Activated CD4-positive, alpha-beta memory T cell treated with anti-CD3 and anti-CD28 coated beads for 36 hours (primary cell): Measurements from ENCODE around the gene HIPK2. TPM values are rescaled to one million over a fixed set of nuclear protein-coding genes. Genes with fewer than 3 reads are reported as not detected.

Source experiments
- CTCF ChIA-PET: fragments of 350-600 bp; sonication (Branson Sonifier 250); formaldehyde crosslinking; loops from one replicate; lab custom pipeline; 2021; ENCODE audit warnings: antibody characterized with exemption, inconsistent platforms; lab: Charles Lee
- POLR2A ChIA-PET: fragments of 350-600 bp; sonication (Branson Sonifier 250); formaldehyde crosslinking; loops from one replicate; lab custom pipeline; 2021; ENCODE audit warnings: antibody characterized with exemption; lab: Charles Lee
- DNase-seq: peaks from one replicate; pipeline ENCODE4 v3.0.0-alpha.2; 2020
- H3K27ac Mint-ChIP-seq: one replicate; pipeline ENCODE4 v1.8.0; 2021; ENCODE audit warnings: mixed read lengths
- H3K27me3 Mint-ChIP-seq: one replicate; pipeline ENCODE4 v1.8.0; 2021; ENCODE audit warnings: mixed read lengths
- H3K36me3 Mint-ChIP-seq: one replicate; pipeline ENCODE4 v1.8.0; 2021; ENCODE audit warnings: mixed read lengths
- H3K4me1 Mint-ChIP-seq: one replicate; pipeline ENCODE4 v1.8.0; 2021; ENCODE audit warnings: low read depth, mixed read lengths
- H3K4me3 Mint-ChIP-seq: one replicate; pipeline ENCODE4 v1.8.0; 2021; ENCODE audit warnings: mild to moderate bottlenecking, mixed read lengths
- H3K9me3 Mint-ChIP-seq: one replicate; pipeline ENCODE4 v1.8.0; 2021; ENCODE audit warnings: mixed read lengths
- intact Hi-C: fragments of 100-400 bp; cut with micrococcal nuclease; formaldehyde crosslinking; loops from one replicate; pipeline ENCODE4 v1.15.1; 2023
- total RNA-seq, 2 experiments: library from RNA; stranded (reverse); gene quantifications; one replicate each; pipeline ENCODE4 v1.2.3, GENCODE V29; 2021

Gene HIPK2
- total RNA-seq = 10 to 100 TPM; 18.9 to 19.1 TPM

- peak; percentile 74 for DNase-seq
- H3K9me3 Mint-ChIP-seq = no peaks in the 10 kb centered on the region
- ChIA-PET CTCF (interaction anchor here (0.6 to 1.9 kb wide), 5 partner anchors 130 to 137 kb away, joined by 3 to 6 read pairs (median 4); no protein-coding TSS in a partner anchor), POLR2A (interaction anchor here (0.6 to 1.4 kb wide), 5 partner anchors 29 to 138 kb away, joined by 3 to 5 read pairs (median 4); no protein-coding TSS in a partner anchor)
- peak within 1 kb of the TSS; percentile 90 for H3K27ac Mint-ChIP-seq
- H3K4me3 Mint-ChIP-seq = peak within 1 kb of the TSS; percentile 95
- H3K36me3 Mint-ChIP-seq = no peaks in the 10 kb centered on the region
- H3K4me1 Mint-ChIP-seq = peaks cover 36% of the 10 kb centered on the region
- intact Hi-C loops = loop anchor here (1.0 to 10.0 kb wide), 4 partner anchors 51 to 423 kb away; partner anchors contain the start of genes KDM7A, LUC7L2, PARP12 and TBXAS1
- peaks cover 15% of the 10 kb centered on the region for H3K27me3 Mint-ChIP-seq
Measured at GRCh38 chr7:139777948-139778841, at the start of gene HIPK2. Gene HIPK2 (minus strand): TSS chr7:139777998. CDS start chr7:139777623, 375 bp downstream.

DNA sequence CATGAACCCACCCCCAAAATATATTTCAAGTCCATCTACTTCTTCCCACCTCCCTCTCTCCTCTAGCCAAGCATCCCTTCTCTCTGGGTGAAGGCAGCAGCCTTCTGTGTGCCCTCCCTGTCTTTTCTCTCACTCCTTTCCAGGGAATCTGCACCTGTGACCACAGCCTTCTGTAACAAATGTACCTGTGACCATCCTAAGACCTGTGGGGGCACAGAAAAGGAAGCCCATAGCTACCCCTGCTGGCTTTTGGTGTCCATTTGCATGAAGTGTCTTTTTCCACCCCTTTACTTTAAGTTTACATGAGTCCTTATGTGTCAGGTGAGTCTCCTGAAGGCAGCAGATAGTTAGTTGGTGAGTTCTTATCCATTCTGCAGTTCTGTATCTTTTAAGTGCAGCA, 49.2 kb upstream of the HIPK2 start:
- H3K4me1 Mint-ChIP-seq = peaks cover 28% of the 10 kb centered on the region
- intact Hi-C loops = loop anchor here (1.0 to 5.0 kb wide), 3 partner anchors 50 to 181 kb away; no protein-coding TSS in a partner anchor
- H3K27me3 Mint-ChIP-seq = peaks cover 4% of the 10 kb centered on the region
- H3K27ac Mint-ChIP-seq = no peak overlapping the region
- ChIA-PET POLR2A (interaction anchor here (0.6 kb wide), 1 partner anchor 471 kb away, joined by 4 read pairs; no protein-coding TSS in a partner anchor), CTCF (interaction anchor here (2.8 kb wide), 1 partner anchor 181 kb away, joined by 19 read pairs; no protein-coding TSS in a partner anchor)
- no peaks in the 10 kb centered on the region for H3K9me3 Mint-ChIP-seq
- DNase-seq = peak; percentile 18
- no peak overlapping the region for H3K4me3 Mint-ChIP-seq
- H3K36me3 Mint-ChIP-seq = no peaks in the 10 kb centered on the region

- ChIA-PET CTCF (interaction anchor here (2.8 kb wide), 1 partner anchor 179 kb away, joined by 19 read pairs; no protein-coding TSS in a partner anchor), POLR2A (no interaction called here)
- Mint-ChIP-seq H3K36me3 (no peaks in the 10 kb centered on the region), H3K4me1 (peaks cover 22% of the 10 kb centered on the region), H3K9me3 (no peaks in the 10 kb centered on the region), H3K27ac (no peak overlapping the region), H3K27me3 (peaks cover 4% of the 10 kb centered on the region), H3K4me3 (no peak overlapping the region)
- no peak for DNase-seq
- intact Hi-C loops = loop anchor here (5.0 kb wide), 2 partner anchors 52 to 177 kb away; no protein-coding TSS in a partner anchor
Measured at GRCh38 chr7:139825666-139826290, 48.0 kb upstream of the HIPK2 start.

- Mint-ChIP-seq H3K27me3 (peaks cover 4% of the 10 kb centered on the region), H3K9me3 (no peaks in the 10 kb centered on the region), H3K36me3 (no peaks in the 10 kb centered on the region), H3K27ac (no peak overlapping the region), H3K4me1 (peaks cover 7% of the 10 kb centered on the region), H3K4me3 (no peak overlapping the region)
- DNase-seq = no peak
- ChIA-PET POLR2A (no interaction called here), CTCF (interaction anchor here (0.6 kb wide), 1 partner anchor 253 kb away, joined by 4 read pairs; no protein-coding TSS in a partner anchor)
- intact Hi-C loops = no loop called here
Measured at GRCh38 chr7:139823959-139824521, 46.2 kb upstream of the HIPK2 start.

GRCh38 chr7:139822855-139823254, 45.1 kb upstream of the HIPK2 start:
- DNase-seq = no peak
- CTCF ChIA-PET = no interaction called here
- no peak overlapping the region for H3K4me3 Mint-ChIP-seq
- POLR2A ChIA-PET = interaction anchor here (0.5 kb wide), 1 partner anchor 12 kb away, joined by 3 read pairs; no protein-coding TSS in a partner anchor
- peaks cover 4% of the 10 kb centered on the region for H3K27me3 Mint-ChIP-seq
- no peaks in the 10 kb centered on the region for H3K36me3 Mint-ChIP-seq
- H3K4me1 Mint-ChIP-seq = no peaks in the 10 kb centered on the region
- intact Hi-C loops = no loop called here
- H3K9me3 Mint-ChIP-seq = no peaks in the 10 kb centered on the region
- H3K27ac Mint-ChIP-seq = no peak overlapping the region

DNA sequence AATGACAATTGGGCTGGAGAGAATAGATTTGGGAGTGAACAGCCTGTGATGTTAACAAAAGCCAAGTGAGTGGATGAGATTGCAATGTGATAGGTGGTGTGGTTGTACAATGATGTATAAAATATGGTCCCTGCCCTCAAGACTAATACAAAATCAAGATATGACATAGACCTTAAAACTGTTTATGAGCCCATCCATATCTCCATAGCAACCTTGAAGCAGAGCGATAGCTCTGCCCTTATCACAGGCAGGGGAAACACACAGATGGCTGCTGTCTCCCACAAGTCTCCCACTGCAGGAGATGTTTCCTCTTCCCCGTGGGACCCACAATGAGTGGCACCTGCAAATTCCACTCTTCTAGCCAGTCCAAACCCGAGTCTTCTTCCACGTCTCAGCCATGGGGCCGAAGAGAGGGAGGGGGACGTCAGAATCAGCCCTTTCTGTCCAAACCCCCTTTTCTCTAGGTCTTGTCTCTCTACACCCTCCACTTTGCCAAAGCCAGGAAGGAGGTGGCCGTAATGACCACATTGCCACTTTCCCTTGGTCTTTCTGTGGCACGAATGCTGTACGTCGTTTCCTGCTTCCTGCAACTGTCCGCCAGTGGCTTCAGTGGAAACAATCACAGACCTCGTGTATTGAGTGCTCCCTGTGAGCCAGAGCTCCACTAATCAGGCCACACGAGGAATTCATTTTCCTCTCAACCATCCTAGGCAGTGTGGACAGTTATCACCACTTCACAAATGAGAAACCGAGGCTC, 43.7 kb upstream of the HIPK2 start:
- ChIA-PET POLR2A (no interaction called here), CTCF (no interaction called here)
- no peaks in the 10 kb centered on the region for H3K4me1 Mint-ChIP-seq
- peaks cover 7% of the 10 kb centered on the region for H3K9me3 Mint-ChIP-seq
- no peak overlapping the region for H3K27ac Mint-ChIP-seq
- no peak for DNase-seq
- H3K36me3 Mint-ChIP-seq = no peaks in the 10 kb centered on the region
- intact Hi-C loops = no loop called here
- no peak overlapping the region for H3K4me3 Mint-ChIP-seq
- H3K27me3 Mint-ChIP-seq = peaks cover 1% of the 10 kb centered on the region

DNA sequence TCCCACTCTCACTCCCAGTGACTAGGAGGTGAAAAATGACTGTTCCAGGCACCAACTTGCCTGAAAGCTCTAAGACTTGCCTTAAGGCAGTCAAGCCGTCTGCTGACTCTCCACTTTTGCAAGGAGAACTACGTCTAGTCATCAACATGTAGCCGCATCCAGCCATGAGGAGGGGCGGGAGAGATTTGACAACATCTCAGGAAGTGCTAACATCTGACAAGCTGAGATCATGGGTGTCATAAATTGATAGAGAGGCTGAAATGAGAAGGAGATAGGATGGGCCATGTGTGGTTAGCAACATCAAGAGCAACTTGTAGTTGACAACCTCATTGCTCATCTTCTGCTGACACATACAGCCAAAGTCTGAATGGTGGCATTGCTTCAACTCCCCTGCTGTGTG, 42.3 kb upstream of the HIPK2 start:
- intact Hi-C loops = no loop called here
- H3K27ac Mint-ChIP-seq = no peak overlapping the region
- no peaks in the 10 kb centered on the region for H3K4me1 Mint-ChIP-seq
- no peaks in the 10 kb centered on the region for H3K36me3 Mint-ChIP-seq
- ChIA-PET POLR2A (no interaction called here), CTCF (no interaction called here)
- peak; percentile 33 for DNase-seq
- no peaks in the 10 kb centered on the region for H3K27me3 Mint-ChIP-seq
- no peak overlapping the region for H3K4me3 Mint-ChIP-seq
- peaks cover 13% of the 10 kb centered on the region for H3K9me3 Mint-ChIP-seq

- intact Hi-C loops = no loop called here
- Mint-ChIP-seq H3K9me3 (peaks cover 13% of the 10 kb centered on the region), H3K36me3 (no peaks in the 10 kb centered on the region), H3K27ac (no peak overlapping the region), H3K4me1 (no peaks in the 10 kb centered on the region), H3K27me3 (no peaks in the 10 kb centered on the region), H3K4me3 (no peak overlapping the region)
- POLR2A ChIA-PET = no interaction called here
- DNase-seq = no peak
- CTCF ChIA-PET = interaction anchor here (0.5 kb wide), 1 partner anchor 8 kb away, joined by 4 read pairs; no protein-coding TSS in a partner anchor
Measured at GRCh38 chr7:139817249-139817648, 39.5 kb upstream of the HIPK2 start.

DNA sequence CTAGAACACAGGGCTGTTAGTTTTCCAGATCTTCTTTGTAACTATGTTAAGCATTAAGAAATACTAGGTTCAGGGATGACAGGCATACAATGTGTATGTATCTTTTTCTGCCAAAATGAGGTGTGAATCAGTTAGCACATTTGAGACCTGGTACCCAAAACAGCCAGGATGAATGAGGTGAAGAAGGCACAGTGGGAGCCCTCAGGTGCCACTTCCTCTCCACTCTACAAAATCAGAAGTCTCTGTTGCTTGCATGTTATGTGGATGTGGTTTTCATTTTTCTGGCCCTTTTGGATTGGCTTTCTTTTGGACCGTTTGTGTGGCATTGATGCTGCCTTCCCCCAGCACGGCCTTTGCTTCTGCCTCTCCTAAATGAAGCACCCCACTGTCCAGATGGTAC, 35.9 kb upstream of the HIPK2 start:
- Mint-ChIP-seq H3K4me3 (no peak overlapping the region), H3K36me3 (no peaks in the 10 kb centered on the region), H3K27ac (no peak overlapping the region), H3K9me3 (peaks cover 13% of the 10 kb centered on the region), H3K4me1 (no peaks in the 10 kb centered on the region), H3K27me3 (peaks cover under 1% of the 10 kb centered on the region)
- POLR2A ChIA-PET = no interaction called here
- no peak for DNase-seq
- intact Hi-C loops = no loop called here
- CTCF ChIA-PET = no interaction called here

DNA sequence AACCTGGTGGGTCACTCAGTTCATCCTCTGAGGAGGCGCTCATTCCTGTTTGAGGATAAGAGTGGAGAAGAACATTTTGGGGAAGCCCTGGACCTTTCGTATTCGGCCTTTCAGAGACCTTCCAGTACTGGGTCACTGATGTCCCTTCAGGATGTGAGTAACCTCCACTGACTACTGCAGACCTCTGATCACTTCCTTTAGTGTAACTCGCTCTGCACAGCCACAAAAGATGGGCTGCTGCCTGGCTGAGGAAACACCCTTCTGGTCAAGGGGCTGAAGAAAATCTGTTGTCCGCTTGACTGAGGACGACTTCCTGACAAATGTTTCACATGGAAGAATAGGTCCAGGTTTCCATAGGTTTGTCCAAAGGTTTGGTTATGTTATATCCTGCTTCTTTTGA, 35.4 kb upstream of the HIPK2 start:
- POLR2A ChIA-PET = no interaction called here
- no peaks in the 10 kb centered on the region for H3K36me3 Mint-ChIP-seq

DNA sequence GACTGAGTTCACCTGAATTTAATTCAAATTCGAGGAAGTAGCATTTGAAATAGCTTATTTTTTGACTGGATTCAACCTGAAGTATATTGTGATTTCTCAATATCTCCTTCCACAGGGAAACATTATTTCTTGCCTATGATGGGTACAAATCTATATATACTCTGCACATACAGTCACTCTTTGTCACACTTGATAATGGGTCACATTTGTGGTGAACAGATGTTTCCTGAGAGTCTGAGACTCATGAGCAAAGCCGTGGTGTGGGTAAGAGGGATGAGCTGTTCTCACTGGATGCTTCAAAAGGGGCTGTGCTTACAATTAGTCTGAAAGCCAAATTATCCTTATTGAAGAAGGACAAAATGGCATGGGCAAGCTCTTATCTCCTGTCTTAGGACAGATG, 33.3 kb upstream of the HIPK2 start:
- intact Hi-C loops = no loop called here
- Mint-ChIP-seq H3K36me3 (no peaks in the 10 kb centered on the region), H3K4me3 (no peak overlapping the region), H3K27me3 (peaks cover 6% of the 10 kb centered on the region), H3K27ac (no peak overlapping the region), H3K4me1 (no peaks in the 10 kb centered on the region), H3K9me3 (peaks cover 4% of the 10 kb centered on the region)
- DNase-seq = no peak
- ChIA-PET POLR2A (no interaction called here), CTCF (interaction anchor here (0.7 kb wide), 1 partner anchor 105 kb away, joined by 3 read pairs; no protein-coding TSS in a partner anchor)

More for the DNA sequence above, 35.4 kb upstream of the HIPK2 start:
- intact Hi-C loops = no loop called here
- Mint-ChIP-seq H3K4me3 (no peak overlapping the region), H3K9me3 (peaks cover 13% of the 10 kb centered on the region), H3K4me1 (no peaks in the 10 kb centered on the region), H3K27me3 (peaks cover 3% of the 10 kb centered on the region), H3K27ac (no peak overlapping the region)
- CTCF ChIA-PET = no interaction called here
- no peak for DNase-seq
